Coronary artery (tissue), 2 donors: ENCODE results near the gene RCN1.

Experiments used
- DNase-seq: peaks from one replicate; pipeline ENCODE4 v3.0.0-alpha.2; 2017; ENCODE audit warnings: low spot score
- H3K27ac ChIP-seq, 2 donors: fragments of 200-600 bp; sonication (generic); one replicate each; pipeline ENCODE4 v1.5.1; 2016 to 2019
- H3K4me3 ChIP-seq: fragments of 200-600 bp; sonication (generic); 2 replicates; pipeline ENCODE4 v1.5.1; 2016; ENCODE audit warnings: mild to moderate bottlenecking, moderate library complexity
- CTCF ChIP-seq: fragments of 200-600 bp; sonication (generic); IDR thresholded peaks from one replicate; pipeline ENCODE4 v1.5.1; 2019; ENCODE audit warnings: antibody characterized with exemption

Gene RCN1

GRCh38 chr11:32090545-32091370 is at the start of gene RCN1:
TSS of gene RCN1 (plus strand) at chr11:32091074. CDS start at chr11:32091197, 123 bp downstream.
- H3K27ac ChIP-seq = peak within 1 kb of the TSS; percentile 85 to 94
- peak within 1 kb of the TSS; percentile 75 for H3K4me3 ChIP-seq
- no peak for TF ChIP-seq CTCF
- peak; percentile 81 for DNase-seq

GRCh38 chr11:32043737-32044136 is 47.1 kb upstream of the RCN1 start:
- DNase-seq = no peak
- no peak overlapping the region for H3K4me3 ChIP-seq
- H3K27ac ChIP-seq = no peak overlapping the region
- TF ChIP-seq CTCF = no peak

GRCh38 chr11:32044158-32044863 is 46.6 kb upstream of the RCN1 start:
- TF ChIP-seq CTCF = no peak
- no peak for DNase-seq
- Histone ChIP-seq H3K27ac (no peak overlapping the region), H3K4me3 (no peak overlapping the region)

GRCh38 chr11:32045456-32045855 is 45.4 kb upstream of the RCN1 start:
- DNase-seq = no peak
- no peak for TF ChIP-seq CTCF
- Histone ChIP-seq H3K27ac (no peak overlapping the region), H3K4me3 (no peak overlapping the region)

- no peak for TF ChIP-seq CTCF
- H3K4me3 ChIP-seq = no peak overlapping the region
- no peak overlapping the region for H3K27ac ChIP-seq
- DNase-seq = no peak
Measured at GRCh38 chr11:32050264-32050663, 40.6 kb upstream of the RCN1 start.

GRCh38 chr11:32052215-32052614 is 38.7 kb upstream of the RCN1 start:
- Histone ChIP-seq H3K27ac (no peak overlapping the region), H3K4me3 (no peak overlapping the region)
- peak; percentile 50 for TF ChIP-seq CTCF
- DNase-seq = peak; percentile 76
